ENCODE data around the gene CAMSAP1.

- TF ChIP-seq CTCF (IDR thresholded peaks at IDR 0.05; ENCODE audit: low read depth, low read length), result no peak
- no peak for TF ChIP-seq EZH2phosphoT487 (IDR thresholded peaks at IDR 0.05; ENCODE audit: low read depth)
Observed at GRCh38 chr9:135826188-135826545, 81.2 kb downstream of the CAMSAP1 start.

Measured in OCI-LY3 (cell line).